ENCODE results near the gene CHMP4B.

DNA sequence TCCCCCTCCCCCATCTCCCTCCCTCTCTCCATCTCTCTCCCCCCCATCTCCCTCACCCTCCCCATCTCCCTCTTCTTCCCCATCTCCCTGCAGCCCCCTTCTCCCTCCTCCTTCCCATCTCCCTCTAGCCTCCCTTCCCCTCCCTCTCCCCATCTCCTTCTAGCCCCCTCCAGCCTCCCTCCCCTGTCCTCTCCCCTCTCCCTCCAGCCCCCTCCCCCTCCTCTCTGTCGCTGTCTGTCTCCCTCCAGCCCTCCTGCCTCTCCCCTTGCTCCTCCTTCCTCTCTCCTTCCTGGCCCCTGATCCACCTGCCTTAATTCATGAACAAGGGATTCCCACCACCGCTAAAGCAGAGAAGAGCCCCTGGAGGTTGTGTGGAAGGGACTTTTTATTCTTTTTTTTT lies 26.9 kb upstream of the CHMP4B start:
- TF ChIP-seq, protein P1, sequence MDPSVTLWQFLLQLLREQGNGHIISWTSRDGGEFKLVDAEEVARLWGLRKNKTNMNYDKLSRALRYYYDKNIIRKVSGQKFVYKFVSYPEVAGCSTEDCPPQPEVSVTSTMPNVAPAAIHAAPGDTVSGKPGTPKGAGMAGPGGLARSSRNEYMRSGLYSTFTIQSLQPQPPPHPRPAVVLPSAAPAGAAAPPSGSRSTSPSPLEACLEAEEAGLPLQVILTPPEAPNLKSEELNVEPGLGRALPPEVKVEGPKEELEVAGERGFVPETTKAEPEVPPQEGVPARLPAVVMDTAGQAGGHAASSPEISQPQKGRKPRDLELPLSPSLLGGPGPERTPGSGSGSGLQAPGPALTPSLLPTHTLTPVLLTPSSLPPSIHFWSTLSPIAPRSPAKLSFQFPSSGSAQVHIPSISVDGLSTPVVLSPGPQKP (IDR thresholded peaks at IDR 0.05; ENCODE audit: low read depth, low read length), result no peak
- no peak for TF ChIP-seq EHF (CRISPR knock-in tag; IDR thresholded peaks at IDR 0.05)
- no peak for TF ChIP-seq POLR2A (IDR thresholded peaks at IDR 0.05; ENCODE audit: low read length)
- TF ChIP-seq, protein P2, sequence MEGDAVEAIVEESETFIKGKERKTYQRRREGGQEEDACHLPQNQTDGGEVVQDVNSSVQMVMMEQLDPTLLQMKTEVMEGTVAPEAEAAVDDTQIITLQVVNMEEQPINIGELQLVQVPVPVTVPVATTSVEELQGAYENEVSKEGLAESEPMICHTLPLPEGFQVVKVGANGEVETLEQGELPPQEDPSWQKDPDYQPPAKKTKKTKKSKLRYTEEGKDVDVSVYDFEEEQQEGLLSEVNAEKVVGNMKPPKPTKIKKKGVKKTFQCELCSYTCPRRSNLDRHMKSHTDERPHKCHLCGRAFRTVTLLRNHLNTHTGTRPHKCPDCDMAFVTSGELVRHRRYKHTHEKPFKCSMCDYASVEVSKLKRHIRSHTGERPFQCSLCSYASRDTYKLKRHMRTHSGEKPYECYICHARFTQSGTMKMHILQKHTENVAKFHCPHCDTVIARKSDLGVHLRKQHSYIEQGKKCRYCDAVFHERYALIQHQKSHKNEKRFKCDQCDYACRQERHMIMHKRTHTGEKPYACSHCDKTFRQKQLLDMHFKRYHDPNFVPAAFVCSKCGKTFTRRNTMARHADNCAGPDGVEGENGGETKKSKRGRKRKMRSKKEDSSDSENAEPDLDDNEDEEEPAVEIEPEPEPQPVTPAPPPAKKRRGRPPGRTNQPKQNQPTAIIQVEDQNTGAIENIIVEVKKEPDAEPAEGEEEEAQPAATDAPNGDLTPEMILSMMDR (IDR thresholded peaks at IDR 0.05), result no peak
- no peak for TF ChIP-seq RAD21 (conservative IDR thresholded peaks at IDR 0.05 in 1 of 2, IDR thresholded peaks at IDR 0.05 in 1 of 2)
- no peak for TF ChIP-seq KDM5A (IDR thresholded peaks at IDR 0.05)
- TF ChIP-seq NFE2L2 (conservative IDR thresholded peaks at IDR 0.05; ENCODE audit: low read length), result no peak
- no peak for TF ChIP-seq RFX5 (IDR thresholded peaks at IDR 0.05)
- no peak for TF ChIP-seq EP300 (IDR thresholded peaks at IDR 0.05)
- TF ChIP-seq MAZ (IDR thresholded peaks at IDR 0.05; ENCODE audit: borderline replicate concordance, low read depth, low read length), result no peak
- no peak for TF ChIP-seq ZNF302 (CRISPR knock-in tag; IDR thresholded peaks at IDR 0.05)
- TF ChIP-seq, protein P3, sequence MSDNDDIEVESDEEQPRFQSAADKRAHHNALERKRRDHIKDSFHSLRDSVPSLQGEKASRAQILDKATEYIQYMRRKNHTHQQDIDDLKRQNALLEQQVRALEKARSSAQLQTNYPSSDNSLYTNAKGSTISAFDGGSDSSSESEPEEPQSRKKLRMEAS (IDR thresholded peaks at IDR 0.05), result no peak
- no peak for TF ChIP-seq CHD2 (IDR thresholded peaks at IDR 0.05; ENCODE audit: low read length, partially characterized antibody)
